ENCODE results near the gene WDR73. TPM values are rescaled to one million over a fixed set of nuclear protein-coding genes. Genes with fewer than 3 reads are reported as not detected.

Gene WDR73
- total RNA-seq, 1 donor from 2014 or later, result 10.5 TPM

DNA sequence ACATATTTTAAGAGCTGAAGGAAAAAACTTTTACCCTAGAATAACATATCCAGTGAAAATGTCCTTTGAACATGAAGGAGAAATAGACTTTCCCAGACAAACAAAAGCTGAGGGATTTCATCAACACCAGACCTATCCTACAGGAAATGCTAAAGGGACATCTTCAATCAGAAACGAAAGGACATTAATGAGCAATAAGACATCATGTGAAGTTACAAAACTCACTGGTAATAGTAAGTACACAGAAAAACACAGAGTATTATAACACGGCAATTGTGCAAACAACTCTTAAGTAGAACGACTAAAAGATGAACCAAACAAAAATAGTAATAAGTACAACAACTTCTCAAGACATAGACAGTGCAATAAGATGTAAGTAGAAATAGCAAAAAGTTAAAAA is 56.8 kb downstream of the WDR73 start:
- DNase-seq (no peak), ATAC-seq (no peak)
- intact Hi-C loops (cut with micrococcal nuclease), result loop anchor here (5.0 kb wide), 1 partner anchor 65 kb away; no protein-coding TSS in a partner anchor

DNA sequence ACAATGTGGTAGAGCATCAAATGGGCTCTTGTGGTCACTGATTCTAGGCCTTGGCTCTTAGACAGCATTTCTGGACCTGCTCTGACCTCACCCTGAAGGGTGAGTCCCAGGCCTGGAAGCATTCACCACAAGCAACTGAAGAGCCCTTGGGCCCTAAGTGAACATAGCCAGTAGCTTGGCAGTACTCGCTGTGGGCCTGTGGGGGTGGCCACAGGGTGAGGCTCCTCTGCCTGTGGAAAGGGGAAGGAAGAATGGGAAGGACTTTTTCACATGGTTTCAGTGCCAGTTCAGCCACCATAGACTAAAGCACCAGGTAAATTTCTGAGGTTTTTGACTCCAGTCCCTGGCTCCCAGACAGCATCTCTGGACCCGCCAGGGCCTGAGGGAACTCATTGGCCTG is 58.4 kb downstream of the WDR73 start:
- DNase-seq, result peak; percentile 44
- intact Hi-C loops (cut with micrococcal nuclease), result loop anchor here (5.0 kb wide), 1 partner anchor 67 kb away; no protein-coding TSS in a partner anchor

GRCh38 chr15:84594617-84595290 is 59.3 kb downstream of the WDR73 start:
- no peak for ATAC-seq

More for the DNA sequence above, 58.4 kb downstream of the WDR73 start:
- no peak for ATAC-seq

DNA sequence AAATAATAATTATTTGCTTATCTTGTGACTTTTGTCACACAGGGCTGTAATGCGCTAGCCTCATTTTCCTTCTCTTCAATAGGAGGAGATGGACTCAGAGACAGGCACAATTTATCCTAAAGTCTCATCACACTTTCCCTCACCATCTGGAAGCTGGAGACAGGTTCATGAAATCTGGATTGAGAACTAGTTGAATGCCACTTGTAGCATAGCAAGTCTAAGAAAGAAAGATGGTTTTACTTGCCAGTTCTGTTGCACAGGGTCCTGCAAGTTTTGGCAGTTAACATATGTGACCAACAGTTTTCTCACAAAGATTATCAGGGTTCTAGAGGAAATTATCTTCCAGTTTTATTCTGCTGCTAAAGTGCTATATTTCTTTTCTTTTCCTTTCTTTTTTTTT is 62.3 kb downstream of the WDR73 start:
- ATAC-seq (no peak), DNase-seq (no peak)
- intact Hi-C loops (cut with micrococcal nuclease), result no loop called here

More at GRCh38 chr15:84594617-84595290, 59.3 kb downstream of the WDR73 start:
- intact Hi-C loops (cut with micrococcal nuclease), result loop anchor here (5.0 kb wide), 1 partner anchor 68 kb away; no protein-coding TSS in a partner anchor
- DNase-seq, result no peak

DNA sequence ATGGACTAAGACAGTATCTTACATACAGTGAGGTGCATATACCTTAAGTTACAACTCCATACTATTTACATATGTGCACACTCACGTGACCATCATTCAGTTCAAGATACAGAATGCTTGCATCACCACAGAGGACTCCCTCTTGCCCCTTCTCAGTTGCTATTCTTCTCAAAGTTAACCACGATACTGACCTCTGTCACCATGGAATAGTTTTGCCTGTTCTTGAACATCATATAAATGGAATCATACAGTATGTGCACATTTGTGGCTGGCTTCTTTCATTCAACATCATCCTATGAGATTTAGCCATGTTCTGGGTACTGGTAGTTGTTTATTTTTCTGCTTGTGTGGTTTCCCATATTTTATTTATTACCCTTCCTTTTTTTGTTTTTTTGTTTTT is 63.7 kb downstream of the WDR73 start:
- DNase-seq (no peak), ATAC-seq (no peak)
- intact Hi-C loops (cut with micrococcal nuclease), result no loop called here

Other genes starting within 250 kb of the WDR73 start
- gene ZSCAN2, start 53.3 kb downstream of the WDR73 start, total RNA-seq, result 6.4 TPM
- gene NMB, start 3.9 kb upstream of the WDR73 start, total RNA-seq, result 1.3 TPM
- 94.6 TPM for gene SEC11A, start 61.9 kb upstream of the WDR73 start, total RNA-seq
- 20.0 TPM for gene ZNF592, start 94.3 kb upstream of the WDR73 start, total RNA-seq
- gene ALPK3, start 163.1 kb upstream of the WDR73 start, total RNA-seq, result 118 TPM
- gene SLC28A1, start 230.4 kb upstream of the WDR73 start, total RNA-seq, result 0.50 TPM